Activated naive CD8-positive, alpha-beta T cell treated with anti-CD3 and anti-CD28 coated beads for 36 hours (primary cell): ENCODE measurements around the gene HLA-DQB1. TPM values are rescaled to one million over a fixed set of nuclear protein-coding genes. Genes with fewer than 3 reads are reported as not detected.
"Not testable (repeated sequence)": the region's sequence is repeated elsewhere in the genome, so short reads cannot be mapped to it uniquely, and the experiment has no call there.

ENCODE experiments used
- DNase-seq: peaks from one replicate; pipeline ENCODE4 v3.0.0; 2021
- H3K27ac Mint-ChIP-seq: one replicate; pipeline ENCODE4 v1.8.0; 2022; ENCODE audit warnings: mild to moderate bottlenecking, moderate library complexity, mixed read lengths
- H3K27me3 Mint-ChIP-seq: one replicate; pipeline ENCODE4 v1.8.0; 2022; ENCODE audit warnings: mild to moderate bottlenecking, mixed read lengths
- H3K36me3 Mint-ChIP-seq: one replicate; pipeline ENCODE4 v1.8.0; 2021; ENCODE audit warnings: mild to moderate bottlenecking, mixed read lengths
- H3K4me1 Mint-ChIP-seq: one replicate; pipeline ENCODE4 v1.8.0; 2021; ENCODE audit warnings: mixed read lengths
- H3K4me3 Mint-ChIP-seq: one replicate; pipeline ENCODE4 v1.8.0; 2022; ENCODE audit warnings: mild to moderate bottlenecking, moderate library complexity, mixed read lengths
- H3K9me3 Mint-ChIP-seq: one replicate; pipeline ENCODE4 v1.8.0; 2022; ENCODE audit warnings: mixed read lengths
- total RNA-seq, 2 experiments: library from RNA; stranded (reverse); gene quantifications; one replicate each; pipeline ENCODE4 v1.2.3, GENCODE V29; 2021

The HLA-DQB1 gene
- total RNA-seq, 2 experiments from 2014 or later: 13.9 to 17.5 TPM

- Mint-ChIP-seq H3K36me3 (peaks cover 2% of the 10 kb centered on the region), H3K4me3 (no peak overlapping the region), H3K27me3 (peaks cover 13% of the 10 kb centered on the region), H3K4me1 (peaks cover 12% of the 10 kb centered on the region), H3K9me3 (no peaks in the 10 kb centered on the region), H3K27ac (no peak overlapping the region)
- no peak for DNase-seq
These were observed 23.7 kb downstream of the HLA-DQB1 start for GRCh38 chr6:32642720-32643106.

GRCh38 chr6:32641785-32642719 is 24.4 kb downstream of the HLA-DQB1 start:
- H3K9me3 Mint-ChIP-seq, H3K36me3 Mint-ChIP-seq, H3K4me3 Mint-ChIP-seq, H3K27ac Mint-ChIP-seq, DNase-seq: not testable (repeated sequence)
- Mint-ChIP-seq H3K27me3 (peaks cover 17% of the 10 kb centered on the region), H3K4me1 (peaks cover 14% of the 10 kb centered on the region)

GRCh38 chr6:32641122-32641521 is 25.3 kb downstream of the HLA-DQB1 start:
- H3K27me3 Mint-ChIP-seq: peaks cover 22% of the 10 kb centered on the region
- H3K4me3 Mint-ChIP-seq: no peak overlapping the region
- H3K36me3 Mint-ChIP-seq: peaks cover 2% of the 10 kb centered on the region
- DNase-seq: no peak
- H3K9me3 Mint-ChIP-seq: no peaks in the 10 kb centered on the region
- peaks cover 16% of the 10 kb centered on the region for H3K4me1 Mint-ChIP-seq
- no peak overlapping the region for H3K27ac Mint-ChIP-seq

GRCh38 chr6:32639440-32640394 is 26.7 kb downstream of the HLA-DQB1 start:
- DNase-seq: no peak
- peaks cover 16% of the 10 kb centered on the region for H3K4me1 Mint-ChIP-seq
- peak overlapping the region; percentile 22 for H3K4me3 Mint-ChIP-seq

GRCh38 chr6:32638532-32639219 is 27.8 kb downstream of the HLA-DQB1 start:
- H3K4me3 Mint-ChIP-seq: peak overlapping the region; percentile 46
- H3K36me3 Mint-ChIP-seq: peaks cover 2% of the 10 kb centered on the region
- H3K27ac Mint-ChIP-seq: peak overlapping the region; percentile 57
- no peak for DNase-seq
- no peaks in the 10 kb centered on the region for H3K9me3 Mint-ChIP-seq
- H3K27me3 Mint-ChIP-seq: peaks cover 31% of the 10 kb centered on the region
- peaks cover 23% of the 10 kb centered on the region for H3K4me1 Mint-ChIP-seq

More at GRCh38 chr6:32639440-32640394, 26.7 kb downstream of the HLA-DQB1 start:
- Mint-ChIP-seq H3K27ac (no peak overlapping the region), H3K36me3 (peaks cover 2% of the 10 kb centered on the region), H3K9me3 (no peaks in the 10 kb centered on the region), H3K27me3 (peaks cover 30% of the 10 kb centered on the region)

GRCh38 chr6:32637883-32638282 is 28.6 kb downstream of the HLA-DQB1 start:
- peak overlapping the region; percentile 44 for H3K27ac Mint-ChIP-seq
- no peak overlapping the region for H3K4me3 Mint-ChIP-seq
- DNase-seq: no peak
- peaks cover 2% of the 10 kb centered on the region for H3K36me3 Mint-ChIP-seq
- no peaks in the 10 kb centered on the region for H3K9me3 Mint-ChIP-seq
- peaks cover 31% of the 10 kb centered on the region for H3K27me3 Mint-ChIP-seq
- peaks cover 23% of the 10 kb centered on the region for H3K4me1 Mint-ChIP-seq

- H3K4me3 Mint-ChIP-seq: peak within 1 kb of the TSS; percentile 47
- DNase-seq: no peak
- no peaks in the 10 kb centered on the region for H3K9me3 Mint-ChIP-seq
- H3K4me1 Mint-ChIP-seq: peaks cover 18% of the 10 kb centered on the region
- peak within 1 kb of the TSS; percentile 65 for H3K27ac Mint-ChIP-seq
- H3K27me3 Mint-ChIP-seq: peaks cover 31% of the 10 kb centered on the region
- H3K36me3 Mint-ChIP-seq: peaks cover 2% of the 10 kb centered on the region
These were observed 29.1 kb downstream of the HLA-DQB1 start, which contains the start of gene HLA-DQA1 for GRCh38 chr6:32637219-32637880. Gene HLA-DQA1, plus strand, starts transcription at chr6:32637406. Its CDS starts 53 bp downstream, at chr6:32637459.

- no peak for DNase-seq
- Mint-ChIP-seq H3K27me3 (peaks cover 31% of the 10 kb centered on the region), H3K4me3 (no peak overlapping the region), H3K4me1 (peaks cover 12% of the 10 kb centered on the region), H3K27ac (no peak overlapping the region), H3K9me3 (no peaks in the 10 kb centered on the region), H3K36me3 (no peaks in the 10 kb centered on the region)
These were observed 30.8 kb downstream of the HLA-DQB1 start for GRCh38 chr6:32635526-32636123.

GRCh38 chr6:32629793-32630192 is 36.7 kb downstream of the HLA-DQB1 start:
- DNase-seq, H3K27ac Mint-ChIP-seq, H3K27me3 Mint-ChIP-seq, H3K36me3 Mint-ChIP-seq, H3K4me3 Mint-ChIP-seq, H3K9me3 Mint-ChIP-seq: not testable (repeated sequence)
- H3K4me1 Mint-ChIP-seq: peaks cover 26% of the 10 kb centered on the region

- Mint-ChIP-seq H3K36me3 (no peaks in the 10 kb centered on the region), H3K9me3 (no peaks in the 10 kb centered on the region), H3K4me3 (no peak overlapping the region), H3K27me3 (peaks cover 3% of the 10 kb centered on the region), H3K27ac (no peak overlapping the region), H3K4me1 (peaks cover 33% of the 10 kb centered on the region)
- no peak for DNase-seq
These were observed 38.6 kb downstream of the HLA-DQB1 start for GRCh38 chr6:32627831-32628230.

GRCh38 chr6:32627249-32627648 is 39.2 kb downstream of the HLA-DQB1 start:
- no peak for DNase-seq
- no peaks in the 10 kb centered on the region for H3K9me3 Mint-ChIP-seq
- H3K27ac Mint-ChIP-seq: no peak overlapping the region
- no peaks in the 10 kb centered on the region for H3K36me3 Mint-ChIP-seq
- H3K4me3 Mint-ChIP-seq: no peak overlapping the region
- H3K4me1 Mint-ChIP-seq: peaks cover 39% of the 10 kb centered on the region
- peaks cover 4% of the 10 kb centered on the region for H3K27me3 Mint-ChIP-seq

- peak overlapping the region; percentile 67 for H3K27ac Mint-ChIP-seq
These were observed 41.3 kb downstream of the HLA-DQB1 start for GRCh38 chr6:32625137-32625536.

GRCh38 chr6:32624565-32624964 is 41.9 kb downstream of the HLA-DQB1 start:
- Mint-ChIP-seq H3K4me3 (no peak overlapping the region), H3K4me1 (peaks cover 51% of the 10 kb centered on the region), H3K36me3 (peaks cover 4% of the 10 kb centered on the region), H3K27me3 (peaks cover 4% of the 10 kb centered on the region), H3K9me3 (peaks cover 3% of the 10 kb centered on the region), H3K27ac (no peak overlapping the region)
- DNase-seq: no peak

More at GRCh38 chr6:32625137-32625536, 41.3 kb downstream of the HLA-DQB1 start:
- Mint-ChIP-seq H3K4me1 (peaks cover 51% of the 10 kb centered on the region), H3K27me3 (peaks cover 4% of the 10 kb centered on the region), H3K9me3 (peaks cover under 1% of the 10 kb centered on the region), H3K4me3 (no peak overlapping the region), H3K36me3 (peaks cover 1% of the 10 kb centered on the region)
- no peak for DNase-seq

GRCh38 chr6:32623693-32624092 is 42.8 kb downstream of the HLA-DQB1 start:
- Mint-ChIP-seq H3K36me3 (peaks cover 6% of the 10 kb centered on the region), H3K9me3 (peaks cover 6% of the 10 kb centered on the region), H3K27ac (peak overlapping the region; percentile 72), H3K27me3 (peaks cover 4% of the 10 kb centered on the region), H3K4me1 (peaks cover 51% of the 10 kb centered on the region), H3K4me3 (peak overlapping the region; percentile 32)
- no peak for DNase-seq
